ENCODE measurements around the gene RELA. TPM values are rescaled to one million over a fixed set of nuclear protein-coding genes. Genes with fewer than 3 reads are reported as not detected.

The RELA gene
- total RNA-seq, 1 experiment from 2014 or later, result 35.1 TPM

DNA sequence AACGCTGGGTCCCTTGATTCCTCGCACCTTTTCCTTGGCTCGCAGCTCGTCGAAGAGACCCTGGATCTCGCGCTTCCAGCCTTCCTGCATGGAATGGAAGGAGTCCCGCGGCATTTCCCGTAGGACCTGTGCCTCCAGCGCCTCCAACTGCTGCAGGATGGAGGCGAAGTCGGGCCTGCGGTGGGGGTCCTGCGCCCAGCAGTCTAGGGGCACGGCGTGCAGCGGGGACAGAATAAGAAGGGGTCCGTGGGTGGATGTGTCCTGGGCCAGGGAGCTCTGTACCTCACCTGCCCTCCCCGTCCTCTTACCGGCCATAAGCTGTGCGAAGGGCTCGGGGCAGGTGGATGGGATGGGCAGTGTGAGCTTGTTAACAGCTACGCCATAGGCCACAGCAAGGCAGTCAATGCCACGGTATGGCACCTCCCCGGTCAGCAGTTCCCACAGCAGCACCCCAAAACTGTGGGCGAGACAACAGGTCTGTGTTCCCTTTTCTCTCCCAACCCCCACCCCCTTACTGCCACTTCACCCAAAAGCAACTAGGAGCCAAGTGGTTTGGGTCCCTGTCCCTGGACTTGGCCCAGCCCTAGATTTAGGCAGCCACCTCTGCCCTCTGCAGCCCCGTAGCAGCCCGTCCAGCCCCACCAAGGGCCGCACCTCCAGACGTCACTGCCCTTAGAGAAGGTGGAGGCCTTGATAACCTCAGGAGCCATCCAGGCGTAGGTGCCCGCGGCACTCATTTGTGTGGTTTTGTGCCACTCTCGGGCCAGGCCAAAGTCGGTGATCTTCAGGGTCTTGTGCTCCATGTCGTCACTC is 54.9 kb downstream of the RELA start:
- H3K4me3 Mint-ChIP-seq, result peak overlapping the region; percentile 70
- TF ChIP-seq, protein P1, sequence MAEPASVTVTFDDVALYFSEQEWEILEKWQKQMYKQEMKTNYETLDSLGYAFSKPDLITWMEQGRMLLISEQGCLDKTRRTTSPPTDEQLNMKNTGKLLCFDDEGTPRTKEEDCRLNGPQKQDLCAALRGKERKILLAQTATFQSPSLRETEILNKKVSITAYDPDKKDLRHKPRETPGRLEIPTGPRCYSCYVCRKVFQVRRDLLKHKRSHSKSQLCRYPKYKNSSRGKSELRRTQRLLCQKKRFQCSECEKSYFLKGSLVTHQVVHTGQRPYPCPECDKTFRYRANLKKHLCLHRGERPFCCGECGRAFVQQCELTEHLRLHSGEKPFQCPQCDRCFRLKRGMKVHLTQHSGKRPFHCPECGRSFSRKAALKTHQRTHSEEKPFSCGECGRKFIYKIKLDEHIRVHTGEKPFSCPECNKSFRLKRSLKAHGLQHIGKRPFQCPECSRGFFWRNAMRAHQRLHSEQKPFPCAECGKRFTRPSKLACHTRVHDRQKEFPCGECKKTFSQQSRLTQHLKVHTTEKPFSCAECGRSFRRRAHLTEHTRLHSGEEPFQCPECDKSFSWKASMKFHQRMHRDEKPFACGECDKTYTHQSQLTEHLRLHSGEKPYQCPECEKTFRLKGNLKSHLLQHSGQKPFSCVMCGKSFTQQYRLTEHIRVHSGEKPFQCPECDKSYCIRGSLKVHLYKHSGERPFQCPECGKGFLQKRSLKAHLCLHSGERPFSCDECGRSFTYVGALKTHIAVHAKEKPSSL (CRISPR knock-in tag; conservative IDR thresholded peaks at IDR 0.05), result no peak
- no peak for TF ChIP-seq ZNF423 (CRISPR knock-in tag; IDR thresholded peaks at IDR 0.05)
- H3K4me1 Mint-ChIP-seq, result peaks cover 24% of the 10 kb centered on the region
- CTCF ChIA-PET, result interaction anchor here (0.7 to 16.2 kb wide), 19 partner anchors 7 to 415 kb away, joined by 3 to 311 read pairs (median 4); partner anchors contain the start of genes FAM89B, KCNK7, PCNX3 and SCYL1
- H3K9me3 Mint-ChIP-seq, result no peaks in the 10 kb centered on the region
- peaks cover 6% of the 10 kb centered on the region; the same call in 1 of the 2 replicates for H3K27me3 Mint-ChIP-seq (ENCODE audit: low read depth)
- DNase-seq (ENCODE audit: low spot score) (no peak), ATAC-seq (peak; percentile 0; the same call in 1 of the 2 replicates)
- POLR2A ChIA-PET, result interaction anchor here (1.2 to 2.0 kb wide), 4 partner anchors 8 to 45 kb away, joined by 3 to 6 read pairs (median 6); partner anchors contain the start of gene PCNX3
- H3K27ac Mint-ChIP-seq, result 0 out of 2 replicates have a peak overlapping the region, but pooled peaks have one; percentile 65
- H3K36me3 Mint-ChIP-seq, result peaks cover 10% of the 10 kb centered on the region

DNA sequence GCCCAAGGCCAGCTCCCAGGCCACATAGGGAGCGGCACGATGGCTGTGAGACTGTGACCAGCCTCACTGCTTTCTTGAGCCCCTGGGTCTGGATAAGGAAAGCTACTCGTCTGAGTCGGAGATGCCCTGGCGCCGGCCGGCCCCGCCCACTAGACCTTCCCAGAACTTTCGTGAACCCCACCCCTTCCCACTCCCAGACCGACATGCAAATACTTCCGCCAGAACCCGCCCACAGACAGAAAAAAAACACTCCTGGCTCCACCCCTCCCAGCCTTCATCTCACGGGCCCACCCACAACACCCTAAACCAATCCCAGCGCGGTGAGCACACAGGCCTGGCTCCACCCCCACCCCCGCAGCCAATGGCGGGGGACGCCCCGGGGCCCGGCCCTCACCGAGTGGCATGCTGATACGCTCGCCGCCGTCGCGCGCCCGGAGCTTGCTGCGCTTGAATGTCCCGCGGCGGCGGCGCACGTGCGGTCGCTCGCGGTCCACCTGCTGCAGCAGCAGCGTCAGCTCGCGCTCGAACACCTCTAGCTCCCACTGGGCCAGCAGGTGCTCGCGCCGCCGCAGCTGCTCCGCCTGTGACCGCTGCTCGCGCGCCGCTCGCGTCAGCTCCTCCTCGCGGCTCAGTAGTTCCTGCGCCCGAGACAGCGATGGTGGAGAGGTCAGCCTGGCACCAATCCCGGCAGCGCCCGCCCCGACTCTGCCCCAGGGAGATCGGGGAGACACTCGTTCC is 55.7 kb downstream of the RELA start:
- ATAC-seq (peak; percentile 98), DNase-seq (ENCODE audit: low spot score) (peak; percentile 97)
- peaks cover 18% of the 10 kb centered on the region for H3K4me1 Mint-ChIP-seq
- peak overlapping the region; percentile 65; the same call in 1 of the 2 replicates for H3K27ac Mint-ChIP-seq
- POLR2A ChIA-PET, result interaction anchor here (0.6 to 2.0 kb wide), 6 partner anchors 8 to 1234 kb away, joined by 3 to 6 read pairs (median 6); partner anchors contain the start of genes EHBP1L1 and PCNX3
- peaks cover 8% of the 10 kb centered on the region; the same call in 1 of the 2 replicates for H3K27me3 Mint-ChIP-seq (ENCODE audit: low read depth)
- CTCF ChIA-PET, result interaction anchor here (0.6 to 16.2 kb wide), 23 partner anchors 8 to 415 kb away, joined by 3 to 311 read pairs (median 4); partner anchors contain the start of genes EHBP1L1, FAM89B, KCNK7 and PCNX3
- H3K9me3 Mint-ChIP-seq, result no peaks in the 10 kb centered on the region
- peaks cover 7% of the 10 kb centered on the region for H3K36me3 Mint-ChIP-seq
- H3K4me3 Mint-ChIP-seq, result peak overlapping the region; percentile 70
- TF ChIP-seq ZNF121 (CRISPR knock-in tag; IDR thresholded peaks at IDR 0.05), result no peak
- TF ChIP-seq, protein P2, sequence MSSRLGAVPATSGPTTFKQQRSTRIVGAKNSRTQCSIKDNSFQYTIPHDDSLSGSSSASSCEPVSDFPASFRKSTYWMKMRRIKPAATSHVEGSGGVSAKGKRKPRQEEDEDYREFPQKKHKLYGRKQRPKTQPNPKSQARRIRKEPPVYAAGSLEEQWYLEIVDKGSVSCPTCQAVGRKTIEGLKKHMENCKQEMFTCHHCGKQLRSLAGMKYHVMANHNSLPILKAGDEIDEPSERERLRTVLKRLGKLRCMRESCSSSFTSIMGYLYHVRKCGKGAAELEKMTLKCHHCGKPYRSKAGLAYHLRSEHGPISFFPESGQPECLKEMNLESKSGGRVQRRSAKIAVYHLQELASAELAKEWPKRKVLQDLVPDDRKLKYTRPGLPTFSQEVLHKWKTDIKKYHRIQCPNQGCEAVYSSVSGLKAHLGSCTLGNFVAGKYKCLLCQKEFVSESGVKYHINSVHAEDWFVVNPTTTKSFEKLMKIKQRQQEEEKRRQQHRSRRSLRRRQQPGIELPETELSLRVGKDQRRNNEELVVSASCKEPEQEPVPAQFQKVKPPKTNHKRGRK (CRISPR knock-in tag; IDR thresholded peaks at IDR 0.05; ENCODE audit: borderline replicate concordance), result no peak
- TF ChIP-seq ELF4 (CRISPR knock-in tag; IDR thresholded peaks at IDR 0.05; ENCODE audit: low read depth), result peak; percentile 97
- TF ChIP-seq MXD4 (CRISPR knock-in tag; IDR thresholded peaks at IDR 0.05; ENCODE audit: borderline replicate concordance), result no peak
- TF ChIP-seq NFE2L1 (CRISPR knock-in tag; IDR thresholded peaks at IDR 0.05), result peak; percentile 97
- TF ChIP-seq, protein P3, sequence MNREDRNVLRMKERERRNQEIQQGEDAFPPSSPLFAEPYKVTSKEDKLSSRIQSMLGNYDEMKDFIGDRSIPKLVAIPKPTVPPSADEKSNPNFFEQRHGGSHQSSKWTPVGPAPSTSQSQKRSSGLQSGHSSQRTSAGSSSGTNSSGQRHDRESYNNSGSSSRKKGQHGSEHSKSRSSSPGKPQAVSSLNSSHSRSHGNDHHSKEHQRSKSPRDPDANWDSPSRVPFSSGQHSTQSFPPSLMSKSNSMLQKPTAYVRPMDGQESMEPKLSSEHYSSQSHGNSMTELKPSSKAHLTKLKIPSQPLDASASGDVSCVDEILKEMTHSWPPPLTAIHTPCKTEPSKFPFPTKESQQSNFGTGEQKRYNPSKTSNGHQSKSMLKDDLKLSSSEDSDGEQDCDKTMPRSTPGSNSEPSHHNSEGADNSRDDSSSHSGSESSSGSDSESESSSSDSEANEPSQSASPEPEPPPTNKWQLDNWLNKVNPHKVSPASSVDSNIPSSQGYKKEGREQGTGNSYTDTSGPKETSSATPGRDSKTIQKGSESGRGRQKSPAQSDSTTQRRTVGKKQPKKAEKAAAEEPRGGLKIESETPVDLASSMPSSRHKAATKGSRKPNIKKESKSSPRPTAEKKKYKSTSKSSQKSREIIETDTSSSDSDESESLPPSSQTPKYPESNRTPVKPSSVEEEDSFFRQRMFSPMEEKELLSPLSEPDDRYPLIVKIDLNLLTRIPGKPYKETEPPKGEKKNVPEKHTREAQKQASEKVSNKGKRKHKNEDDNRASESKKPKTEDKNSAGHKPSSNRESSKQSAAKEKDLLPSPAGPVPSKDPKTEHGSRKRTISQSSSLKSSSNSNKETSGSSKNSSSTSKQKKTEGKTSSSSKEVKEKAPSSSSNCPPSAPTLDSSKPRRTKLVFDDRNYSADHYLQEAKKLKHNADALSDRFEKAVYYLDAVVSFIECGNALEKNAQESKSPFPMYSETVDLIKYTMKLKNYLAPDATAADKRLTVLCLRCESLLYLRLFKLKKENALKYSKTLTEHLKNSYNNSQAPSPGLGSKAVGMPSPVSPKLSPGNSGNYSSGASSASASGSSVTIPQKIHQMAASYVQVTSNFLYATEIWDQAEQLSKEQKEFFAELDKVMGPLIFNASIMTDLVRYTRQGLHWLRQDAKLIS (CRISPR knock-in tag; IDR thresholded peaks at IDR 0.05; ENCODE audit: borderline replicate concordance), result peak; percentile 93; the same call in 1 of the 2 replicates
- TF ChIP-seq ATF1 (CRISPR knock-in tag; IDR thresholded peaks at IDR 0.05), result peak; percentile 98
- TF ChIP-seq ESRRA (CRISPR knock-in tag; IDR thresholded peaks at IDR 0.05; ENCODE audit: borderline replicate concordance), result peak; percentile 98
- TF ChIP-seq, protein P4, sequence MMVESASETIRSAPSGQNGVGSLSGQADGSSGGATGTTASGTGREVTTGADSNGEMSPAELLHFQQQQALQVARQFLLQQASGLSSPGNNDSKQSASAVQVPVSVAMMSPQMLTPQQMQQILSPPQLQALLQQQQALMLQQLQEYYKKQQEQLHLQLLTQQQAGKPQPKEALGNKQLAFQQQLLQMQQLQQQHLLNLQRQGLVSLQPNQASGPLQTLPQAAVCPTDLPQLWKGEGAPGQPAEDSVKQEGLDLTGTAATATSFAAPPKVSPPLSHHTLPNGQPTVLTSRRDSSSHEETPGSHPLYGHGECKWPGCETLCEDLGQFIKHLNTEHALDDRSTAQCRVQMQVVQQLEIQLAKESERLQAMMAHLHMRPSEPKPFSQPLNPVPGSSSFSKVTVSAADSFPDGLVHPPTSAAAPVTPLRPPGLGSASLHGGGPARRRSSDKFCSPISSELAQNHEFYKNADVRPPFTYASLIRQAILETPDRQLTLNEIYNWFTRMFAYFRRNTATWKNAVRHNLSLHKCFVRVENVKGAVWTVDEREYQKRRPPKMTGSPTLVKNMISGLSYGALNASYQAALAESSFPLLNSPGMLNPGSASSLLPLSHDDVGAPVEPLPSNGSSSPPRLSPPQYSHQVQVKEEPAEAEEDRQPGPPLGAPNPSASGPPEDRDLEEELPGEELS (CRISPR knock-in tag; IDR thresholded peaks at IDR 0.05), result peak; percentile 99
- peak; percentile 81 for TF ChIP-seq ZNF317 (CRISPR knock-in tag; IDR thresholded peaks at IDR 0.05; ENCODE audit: borderline replicate concordance, low read depth)
- TF ChIP-seq TP53 (CRISPR knock-in tag; IDR thresholded peaks at IDR 0.05), result peak; percentile 99
- TF ChIP-seq SOX15 (CRISPR knock-in tag; IDR thresholded peaks at IDR 0.05), result no peak
- peak; percentile 96 for TF ChIP-seq ZBTB21 (CRISPR knock-in tag; IDR thresholded peaks at IDR 0.05; ENCODE audit: borderline replicate concordance)
- TF ChIP-seq, protein P5, sequence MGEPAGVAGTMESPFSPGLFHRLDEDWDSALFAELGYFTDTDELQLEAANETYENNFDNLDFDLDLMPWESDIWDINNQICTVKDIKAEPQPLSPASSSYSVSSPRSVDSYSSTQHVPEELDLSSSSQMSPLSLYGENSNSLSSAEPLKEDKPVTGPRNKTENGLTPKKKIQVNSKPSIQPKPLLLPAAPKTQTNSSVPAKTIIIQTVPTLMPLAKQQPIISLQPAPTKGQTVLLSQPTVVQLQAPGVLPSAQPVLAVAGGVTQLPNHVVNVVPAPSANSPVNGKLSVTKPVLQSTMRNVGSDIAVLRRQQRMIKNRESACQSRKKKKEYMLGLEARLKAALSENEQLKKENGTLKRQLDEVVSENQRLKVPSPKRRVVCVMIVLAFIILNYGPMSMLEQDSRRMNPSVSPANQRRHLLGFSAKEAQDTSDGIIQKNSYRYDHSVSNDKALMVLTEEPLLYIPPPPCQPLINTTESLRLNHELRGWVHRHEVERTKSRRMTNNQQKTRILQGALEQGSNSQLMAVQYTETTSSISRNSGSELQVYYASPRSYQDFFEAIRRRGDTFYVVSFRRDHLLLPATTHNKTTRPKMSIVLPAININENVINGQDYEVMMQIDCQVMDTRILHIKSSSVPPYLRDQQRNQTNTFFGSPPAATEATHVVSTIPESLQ (CRISPR knock-in tag; IDR thresholded peaks at IDR 0.05), result 0 out of 2 replicates have a peak, but pooled peaks have one; percentile 68
- TF ChIP-seq NR3C1 (CRISPR knock-in tag; conservative IDR thresholded peaks at IDR 0.05; ENCODE audit: low read depth), result peak; percentile 95; the same call in 1 of the 2 replicates
- TF ChIP-seq, protein P6, sequence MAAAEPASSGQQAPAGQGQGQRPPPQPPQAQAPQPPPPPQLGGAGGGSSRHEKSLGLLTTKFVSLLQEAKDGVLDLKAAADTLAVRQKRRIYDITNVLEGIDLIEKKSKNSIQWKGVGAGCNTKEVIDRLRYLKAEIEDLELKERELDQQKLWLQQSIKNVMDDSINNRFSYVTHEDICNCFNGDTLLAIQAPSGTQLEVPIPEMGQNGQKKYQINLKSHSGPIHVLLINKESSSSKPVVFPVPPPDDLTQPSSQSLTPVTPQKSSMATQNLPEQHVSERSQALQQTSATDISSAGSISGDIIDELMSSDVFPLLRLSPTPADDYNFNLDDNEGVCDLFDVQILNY (CRISPR knock-in tag; IDR thresholded peaks at IDR 0.05), result peak; percentile 98

All from WTC11 (cell line).